Skeletal muscle satellite cell (primary cell): ENCODE data around the gene TOPBP1.
A peak's percentile ranks its signal among the peaks of the same experiment; 100 is the strongest.
"Not testable (repeated sequence)": the region's sequence is repeated elsewhere in the genome, so short reads cannot be mapped to it uniquely, and the experiment has no call there.

Source experiments
- H3K27me3 ChIP-seq: 2 replicates; pipeline ENCODE4 v1.7.0; 2013; ENCODE audit warnings: low read length; ENCODE audit not compliant: control insufficient read depth, insufficient read depth
- H3K36me3 ChIP-seq: 2 replicates; pipeline ENCODE4 v1.7.0; 2013; ENCODE audit warnings: mild to moderate bottlenecking, control low read depth, low read length; ENCODE audit not compliant: insufficient read depth
- H3K4me1 ChIP-seq: 2 replicates; pipeline ENCODE4 v1.7.0; 2013; ENCODE audit warnings: low read length; ENCODE audit not compliant: control insufficient read depth, insufficient read depth
- H3K4me2 ChIP-seq: 2 replicates; pipeline ENCODE4 v1.7.0; 2013; ENCODE audit warnings: mild to moderate bottlenecking, low read length
- H3K4me3 ChIP-seq: 2 replicates; pipeline ENCODE4 v1.7.0; 2013; ENCODE audit warnings: low read length
- H3K9ac ChIP-seq: 2 replicates; pipeline ENCODE4 v1.7.0; 2013; ENCODE audit warnings: mild to moderate bottlenecking, low read depth, low read length, moderate library complexity
- H3K9me3 ChIP-seq: replicated peaks from 2 replicates; pipeline ENCODE4 v1.7.0; 2013; ENCODE audit warnings: mild to moderate bottlenecking, control low read depth, low read length

Gene TOPBP1

DNA sequence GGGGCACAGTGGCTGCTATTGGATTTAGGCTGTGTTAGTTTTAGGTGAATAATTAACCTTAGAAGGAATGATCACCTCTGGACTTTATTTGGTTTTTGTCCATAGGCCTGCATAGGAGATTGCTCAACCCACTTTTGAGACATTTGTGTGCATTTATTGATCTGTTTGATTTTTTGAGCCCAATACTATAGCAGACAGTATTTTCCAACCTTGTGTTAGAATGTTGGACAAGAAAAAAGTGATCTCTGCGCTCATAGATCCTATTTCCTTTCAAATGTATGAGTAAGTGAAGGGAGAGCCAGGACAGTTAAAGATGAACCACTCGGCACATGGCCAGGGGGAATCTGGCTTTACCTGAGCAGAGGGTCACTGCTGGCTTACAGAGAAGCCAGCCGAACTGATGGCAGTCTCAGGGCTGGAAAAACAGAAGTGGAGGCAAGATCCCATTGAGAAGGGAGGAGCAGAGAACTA is 8.8 kb upstream of the TOPBP1 start:
- Histone ChIP-seq H3K27me3 (peaks cover 25% of the 10 kb centered on the region), H3K4me3 (no peak overlapping the region), H3K36me3 (no peaks in the 10 kb centered on the region), H3K4me2 (no peak overlapping the region), H3K9ac (no peak overlapping the region), H3K4me1 (peaks cover 6% of the 10 kb centered on the region), H3K9me3 (no peaks in the 10 kb centered on the region)

DNA sequence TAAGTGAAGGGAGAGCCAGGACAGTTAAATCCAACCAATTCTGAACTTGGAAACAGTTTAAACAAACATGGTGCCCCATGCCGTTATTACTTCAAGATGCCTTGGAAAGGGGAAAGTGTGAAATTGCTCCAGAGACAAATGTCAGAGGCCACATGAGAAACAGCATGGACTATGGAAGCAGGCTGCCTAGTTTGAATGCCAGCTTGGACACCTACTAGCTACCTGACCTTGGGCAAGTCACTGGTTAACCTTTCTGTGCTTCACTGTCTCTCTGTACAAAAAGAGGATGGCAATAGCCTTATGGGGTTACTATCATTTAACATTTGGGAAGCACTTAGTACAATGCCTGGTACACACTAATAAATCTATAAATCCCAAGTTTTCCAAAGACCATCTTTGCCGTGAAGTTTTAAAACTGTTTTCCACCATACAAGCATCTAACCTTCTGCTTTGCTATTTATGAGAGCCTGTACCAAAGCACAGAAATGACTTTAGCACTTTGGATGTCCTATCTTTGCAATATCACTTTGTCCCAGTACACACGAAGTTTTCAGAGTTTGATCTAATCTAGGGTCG is 8.3 kb upstream of the TOPBP1 start:
- H3K9me3 ChIP-seq: no peaks in the 10 kb centered on the region
- H3K4me1 ChIP-seq: peaks cover 6% of the 10 kb centered on the region
- H3K9ac ChIP-seq: no peak overlapping the region
- H3K4me2 ChIP-seq: no peak overlapping the region
- H3K4me3 ChIP-seq: no peak overlapping the region
- peaks cover 21% of the 10 kb centered on the region for H3K27me3 ChIP-seq
- H3K36me3 ChIP-seq: no peaks in the 10 kb centered on the region

GRCh38 chr3:133667118-133667517 is 5.4 kb upstream of the TOPBP1 start:
- Histone ChIP-seq H3K9me3 (no peaks in the 10 kb centered on the region), H3K36me3 (no peaks in the 10 kb centered on the region), H3K4me3 (no peak overlapping the region), H3K9ac (no peak overlapping the region), H3K27me3 (no peaks in the 10 kb centered on the region), H3K4me1 (no peaks in the 10 kb centered on the region), H3K4me2 (no peak overlapping the region)

DNA sequence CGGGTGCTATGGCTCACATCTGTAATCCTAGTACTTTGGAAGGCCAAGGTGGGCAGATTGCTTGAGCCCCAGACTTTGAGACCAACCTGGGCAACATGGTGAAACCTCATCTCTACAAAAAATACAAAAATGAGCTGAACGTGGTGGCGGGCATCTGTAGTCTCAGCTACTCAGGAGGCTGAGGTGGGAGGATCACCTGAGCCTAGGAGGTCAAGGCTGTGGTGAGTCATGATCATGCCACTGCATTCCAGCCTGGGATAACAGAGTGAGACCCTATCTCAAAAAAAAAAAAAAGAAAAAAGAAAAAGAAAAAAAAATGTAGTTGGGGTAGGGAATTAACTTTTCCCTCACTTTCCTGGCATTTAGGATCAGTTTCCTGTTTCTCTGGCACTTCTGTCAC is 3.4 kb upstream of the TOPBP1 start:
- not testable (repeated sequence) for H3K4me3 ChIP-seq, H3K36me3 ChIP-seq, H3K9ac ChIP-seq, H3K4me2 ChIP-seq, H3K27me3 ChIP-seq, H3K4me1 ChIP-seq, H3K9me3 ChIP-seq

DNA sequence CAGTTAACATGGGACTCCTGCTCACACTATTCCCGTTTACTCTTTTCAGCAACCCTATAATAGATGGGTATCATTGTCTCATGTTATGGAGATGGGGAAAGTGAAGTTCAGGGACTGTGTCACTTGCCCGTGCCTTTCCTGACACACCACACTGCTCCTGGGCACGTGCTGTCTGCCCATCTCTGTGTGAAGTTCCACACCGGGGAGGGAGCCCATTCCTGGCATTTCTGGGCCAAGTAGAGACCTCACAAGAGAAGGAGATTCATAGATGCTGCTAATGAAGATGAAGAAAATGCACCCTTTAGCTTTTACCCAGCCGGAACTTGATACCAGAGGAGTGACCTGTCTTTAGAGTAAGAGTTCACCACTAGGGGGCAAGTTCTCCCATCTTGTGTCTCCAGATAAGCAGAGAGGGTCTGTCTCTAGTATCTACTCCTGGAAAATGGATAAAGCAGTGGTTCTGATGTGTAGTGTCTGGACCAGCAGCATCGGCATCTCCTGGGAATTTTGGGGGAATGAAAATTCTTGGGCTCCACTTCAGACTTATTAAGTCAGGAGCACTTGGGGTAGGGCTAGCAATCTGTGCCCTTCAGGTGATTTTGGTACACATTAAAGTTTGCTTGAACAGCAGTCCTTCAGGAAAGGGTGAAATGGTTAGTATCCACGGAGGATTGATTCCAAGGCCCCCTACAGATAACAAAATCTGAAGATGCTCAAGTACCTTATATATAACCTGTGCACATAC is 2.0 kb upstream of the TOPBP1 start:
- Histone ChIP-seq H3K27me3 (no peaks in the 10 kb centered on the region), H3K4me1 (peaks cover 8% of the 10 kb centered on the region), H3K36me3 (peaks cover 6% of the 10 kb centered on the region), H3K4me3 (no peak overlapping the region), H3K4me2 (no peak overlapping the region), H3K9ac (no peak overlapping the region), H3K9me3 (no peaks in the 10 kb centered on the region)

- Histone ChIP-seq H3K4me3 (peak overlapping the region; percentile 80), H3K4me2 (peak overlapping the region; percentile 76), H3K9ac (peak overlapping the region; percentile 93), H3K9me3 (no peaks in the 10 kb centered on the region), H3K27me3 (no peaks in the 10 kb centered on the region), H3K4me1 (peaks cover 8% of the 10 kb centered on the region), H3K36me3 (peaks cover 12% of the 10 kb centered on the region)
These were observed 524 bp upstream of the TOPBP1 start for GRCh38 chr3:133662278-133662651.

DNA sequence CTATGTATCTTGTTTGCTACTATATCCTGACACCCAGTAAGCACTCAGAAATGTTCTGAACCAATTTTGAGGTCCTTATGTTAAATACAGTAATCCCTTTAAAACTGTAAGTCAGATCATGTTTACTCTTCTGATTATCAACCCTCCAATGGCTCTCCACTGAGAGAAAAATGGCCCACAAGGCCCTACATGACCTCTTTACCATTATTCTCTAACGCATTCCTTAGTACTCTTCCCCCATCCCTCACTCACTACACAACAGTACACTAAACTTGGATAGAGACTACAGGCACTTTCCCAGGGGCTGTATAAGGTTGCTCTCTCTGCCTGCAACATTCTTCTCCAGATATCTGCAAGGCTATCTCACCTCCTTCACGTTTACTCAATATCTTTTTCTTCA is 1.9 kb downstream of the TOPBP1 start:
- Histone ChIP-seq H3K9me3 (no peaks in the 10 kb centered on the region), H3K9ac (no peak overlapping the region), H3K27me3 (no peaks in the 10 kb centered on the region), H3K36me3 (peaks cover 29% of the 10 kb centered on the region), H3K4me1 (peaks cover 8% of the 10 kb centered on the region), H3K4me3 (no peak overlapping the region), H3K4me2 (peak overlapping the region; percentile 76)

GRCh38 chr3:133655731-133656515 is 5.8 kb downstream of the TOPBP1 start:
- Histone ChIP-seq H3K4me2 (no peak overlapping the region), H3K9me3 (no peaks in the 10 kb centered on the region), H3K9ac (no peak overlapping the region), H3K27me3 (no peaks in the 10 kb centered on the region), H3K4me3 (no peak overlapping the region), H3K4me1 (peaks cover 8% of the 10 kb centered on the region), H3K36me3 (peaks cover 52% of the 10 kb centered on the region)

DNA sequence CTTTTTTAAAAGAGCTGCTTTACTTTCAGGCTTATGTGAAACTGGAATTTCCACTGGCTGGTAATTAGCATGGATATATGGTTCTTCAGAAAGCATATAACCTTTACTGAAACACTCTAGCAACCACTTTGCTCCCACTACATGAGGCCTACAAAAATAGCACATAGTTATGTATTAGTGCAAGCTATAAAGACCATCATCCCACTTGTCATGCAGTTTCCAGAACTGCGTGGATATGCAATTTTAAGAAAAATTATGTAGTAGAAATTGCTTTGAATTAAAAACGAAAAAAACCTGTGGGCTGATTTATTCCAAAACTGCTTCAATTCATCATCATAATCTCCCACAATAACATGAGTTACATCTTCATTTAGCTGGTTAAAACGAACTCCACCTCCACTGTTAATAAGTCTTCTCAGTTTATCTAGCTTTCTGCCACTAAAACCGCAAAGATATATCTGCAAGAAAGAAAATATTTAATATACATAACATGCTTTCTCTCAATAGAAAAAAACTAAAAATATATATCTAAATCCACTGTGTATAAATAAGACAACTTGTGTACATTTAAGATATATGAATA is 12.2 kb downstream of the TOPBP1 start:
- Histone ChIP-seq H3K9ac (no peak overlapping the region), H3K4me1 (peaks cover 15% of the 10 kb centered on the region), H3K36me3 (peaks cover 35% of the 10 kb centered on the region), H3K4me2 (no peak overlapping the region), H3K4me3 (no peak overlapping the region), H3K27me3 (no peaks in the 10 kb centered on the region), H3K9me3 (no peaks in the 10 kb centered on the region)

- Histone ChIP-seq H3K9me3 (no peaks in the 10 kb centered on the region), H3K4me3 (no peak overlapping the region), H3K4me1 (peaks cover 25% of the 10 kb centered on the region), H3K27me3 (no peaks in the 10 kb centered on the region), H3K4me2 (peak overlapping the region; percentile 23), H3K36me3 (peaks cover 40% of the 10 kb centered on the region), H3K9ac (no peak overlapping the region)
These were observed 17.0 kb downstream of the TOPBP1 start for GRCh38 chr3:133644768-133645167.

DNA sequence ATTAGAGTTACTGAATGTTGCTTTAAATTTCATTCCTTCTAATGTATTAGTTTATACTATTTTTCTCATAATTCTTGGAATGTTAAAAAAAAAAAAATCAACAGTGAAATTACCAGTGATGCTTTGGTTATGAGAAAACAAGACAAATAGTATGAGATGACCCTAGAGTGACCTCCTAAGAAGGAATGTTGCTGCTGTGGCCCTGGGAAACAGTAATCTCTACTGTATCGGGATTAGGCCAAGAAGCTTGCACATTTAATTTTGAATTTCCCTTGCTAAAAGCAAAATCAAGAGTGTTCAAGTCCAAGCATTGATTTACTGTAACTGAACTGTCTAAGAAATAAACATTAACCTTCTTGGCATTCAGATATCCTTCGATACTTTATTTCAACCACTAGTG is 18.1 kb downstream of the TOPBP1 start:
- H3K27me3 ChIP-seq: no peaks in the 10 kb centered on the region
- H3K4me3 ChIP-seq: no peak overlapping the region
- H3K9me3 ChIP-seq: no peaks in the 10 kb centered on the region
- peaks cover 41% of the 10 kb centered on the region for H3K36me3 ChIP-seq
- peaks cover 25% of the 10 kb centered on the region for H3K4me1 ChIP-seq
- H3K9ac ChIP-seq: no peak overlapping the region
- no peak overlapping the region for H3K4me2 ChIP-seq
